ENCODE measurements around the gene SALL1.

SALL1 gene

GRCh38 chr16:51150888-51151320 is at the start of gene SALL1:
SALL1 (minus strand) TSS chr16:51151270; CDS start chr16:51151241, 29 bp downstream.
- no peak for DNase-seq

DNA sequence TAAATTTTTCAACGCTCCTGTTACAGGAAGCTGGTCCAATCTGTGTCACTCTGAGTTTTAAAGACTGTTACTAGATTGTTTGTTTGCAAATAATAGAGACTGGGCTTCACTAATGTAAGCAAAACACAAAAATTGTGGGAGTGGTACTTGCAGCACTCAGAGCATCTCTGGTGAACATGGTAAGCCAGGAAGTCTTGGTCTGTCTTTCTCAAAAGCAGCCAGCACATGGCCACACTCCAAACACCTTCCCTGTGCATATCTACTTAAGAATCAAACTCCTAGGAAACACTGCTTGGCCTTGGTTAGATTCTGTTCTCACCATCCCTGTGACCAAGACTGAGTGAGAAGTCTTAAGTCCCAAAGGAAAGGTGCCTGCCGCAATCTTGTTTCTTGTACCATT is 49.7 kb upstream of the SALL1 start:
- no peak for DNase-seq

GRCh38 chr16:51197953-51198748 is 47.1 kb upstream of the SALL1 start:
- no peak for DNase-seq

GRCh38 chr16:51193879-51194278 is 42.8 kb upstream of the SALL1 start:
- DNase-seq: no peak

GRCh38 chr16:51184702-51185433 is 33.8 kb upstream of the SALL1 start:
- DNase-seq: no peak

GRCh38 chr16:51181503-51181811 is 30.4 kb upstream of the SALL1 start:
- DNase-seq: no peak

DNA sequence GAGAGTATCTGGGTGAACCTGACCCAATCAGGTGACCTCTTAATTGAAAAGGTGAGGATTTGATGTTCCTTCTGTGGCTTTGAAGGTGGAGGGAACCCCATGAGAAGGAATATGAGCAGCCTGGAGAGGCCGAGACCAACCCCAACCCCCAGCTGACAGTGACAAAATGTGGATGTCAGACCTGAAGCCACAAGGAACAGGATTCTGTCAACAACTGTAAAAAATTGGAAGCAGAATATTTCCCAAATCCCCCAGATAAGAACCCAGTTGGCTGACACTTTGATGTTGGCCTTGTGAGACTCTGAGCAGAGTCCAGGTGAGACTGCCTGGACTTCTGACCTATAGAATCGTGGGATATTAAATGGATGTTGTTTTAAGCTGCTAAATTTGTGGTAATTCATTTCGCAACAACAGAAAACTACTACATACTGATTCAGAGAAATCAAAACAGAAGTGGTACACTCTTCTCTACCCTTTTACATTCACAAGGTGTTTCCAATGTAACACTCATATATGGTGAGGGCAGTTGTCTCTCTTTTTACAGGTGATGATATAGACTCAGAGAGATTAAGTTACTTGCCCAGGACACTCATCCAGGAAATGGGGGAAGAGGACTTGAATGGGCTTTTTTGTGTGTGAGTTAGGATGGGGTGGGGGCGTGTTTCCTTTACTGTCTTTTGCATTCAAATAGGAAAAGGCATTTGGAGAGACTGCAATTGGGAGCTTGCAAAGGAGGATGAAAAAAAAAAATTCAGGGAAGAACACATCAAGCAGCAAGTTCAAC is 29.8 kb upstream of the SALL1 start:
- no peak for DNase-seq

DNA sequence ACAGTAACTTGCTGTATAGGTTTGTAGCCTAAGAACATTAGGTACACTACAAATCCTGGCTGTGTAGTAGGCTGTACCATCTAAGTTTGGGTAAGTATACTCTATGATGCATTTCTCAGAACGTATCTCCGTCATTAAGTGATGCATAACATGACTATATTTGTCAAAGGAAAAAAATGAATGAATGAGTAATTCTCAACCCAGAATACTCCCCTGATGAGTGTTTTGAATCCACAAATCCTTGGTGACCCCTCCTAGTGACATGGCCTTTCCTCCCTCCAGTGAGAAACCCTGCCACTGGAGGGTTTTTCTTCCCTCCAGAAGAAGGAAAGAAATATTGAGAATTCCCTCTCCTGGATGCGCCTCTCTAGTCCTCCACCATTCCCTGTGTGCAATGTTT is 24.0 kb upstream of the SALL1 start:
- no peak for DNase-seq

- no peak for DNase-seq
Observed at GRCh38 chr16:51172368-51172767, 21.3 kb upstream of the SALL1 start.

GRCh38 chr16:51168755-51169154 is 17.7 kb upstream of the SALL1 start:
- no peak for DNase-seq

GRCh38 chr16:51167170-51167895 is 16.3 kb upstream of the SALL1 start:
- DNase-seq: no peak

- no peak for DNase-seq
Observed at GRCh38 chr16:51166541-51166940, 15.5 kb upstream of the SALL1 start.

GRCh38 chr16:51166091-51166490 is 15.0 kb upstream of the SALL1 start:
- DNase-seq: no peak

DNA sequence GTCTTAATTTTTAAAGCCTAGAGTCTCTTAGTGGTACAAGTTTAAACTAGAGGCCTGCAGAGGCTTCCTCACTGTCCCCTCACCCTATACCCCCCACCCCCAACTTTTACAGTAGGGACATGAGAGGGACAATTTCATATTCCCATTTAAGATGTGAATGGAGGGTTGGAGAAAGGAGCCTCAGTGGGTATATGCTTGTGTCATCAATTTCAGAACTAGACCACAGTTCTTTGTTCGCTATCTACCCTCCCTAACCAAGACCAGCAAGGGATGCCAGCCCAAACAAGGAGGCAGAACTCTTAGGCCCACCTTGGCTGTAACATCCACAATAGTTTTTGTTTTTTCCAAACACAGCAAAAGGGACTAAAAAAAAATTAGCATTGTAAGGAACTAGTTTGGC is 14.0 kb upstream of the SALL1 start:
- no peak for DNase-seq

DNA sequence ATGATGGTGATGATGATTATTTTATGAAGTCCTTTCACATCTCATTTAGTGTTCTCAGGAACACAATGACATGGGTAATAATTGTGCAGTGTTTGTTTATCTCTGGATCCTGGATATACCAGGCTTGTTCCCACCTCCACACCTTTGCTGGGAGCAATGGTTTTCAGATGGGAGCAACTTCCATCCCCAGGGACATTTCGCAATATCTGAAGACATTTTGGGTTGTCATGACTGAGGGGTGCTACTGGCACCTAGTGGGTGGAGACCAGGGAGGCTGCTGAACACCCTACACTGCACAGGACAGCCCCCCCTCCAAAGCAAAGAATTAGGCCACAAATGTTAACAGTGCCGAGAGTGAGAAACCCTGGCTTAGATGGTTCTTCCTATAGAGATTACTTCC is 13.5 kb upstream of the SALL1 start:
- no peak for DNase-seq

GRCh38 chr16:51163894-51164566 is 13.0 kb upstream of the SALL1 start:
- DNase-seq: no peak

DNA sequence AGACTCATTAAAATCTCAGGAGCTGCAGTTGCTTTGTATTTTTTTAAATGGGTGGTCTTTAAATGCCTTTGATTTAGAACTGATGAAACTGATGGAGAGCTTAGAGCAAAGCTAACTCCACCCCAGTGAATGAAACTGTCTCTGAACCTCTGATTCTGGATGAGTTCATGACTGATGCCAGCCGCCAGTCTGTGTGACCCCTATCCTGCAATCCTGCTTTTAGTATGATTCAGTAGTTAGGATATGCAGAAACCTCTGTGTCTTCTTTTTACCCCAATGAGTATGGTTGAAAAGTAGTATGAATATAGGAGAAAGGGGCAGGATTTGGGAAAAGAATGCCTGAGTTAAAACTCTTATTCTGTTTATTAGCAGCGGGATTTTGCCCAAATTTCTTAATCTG is 12.3 kb upstream of the SALL1 start:
- DNase-seq: no peak

GRCh38 chr16:51161440-51162195 is 10.5 kb upstream of the SALL1 start:
- no peak for DNase-seq

- no peak for DNase-seq
Observed at GRCh38 chr16:51159865-51160264, 8.8 kb upstream of the SALL1 start.

GRCh38 chr16:51159296-51159695 is 8.2 kb upstream of the SALL1 start:
- DNase-seq: no peak

- no peak for DNase-seq
Observed at GRCh38 chr16:51157698-51158097, 6.6 kb upstream of the SALL1 start.

DNA sequence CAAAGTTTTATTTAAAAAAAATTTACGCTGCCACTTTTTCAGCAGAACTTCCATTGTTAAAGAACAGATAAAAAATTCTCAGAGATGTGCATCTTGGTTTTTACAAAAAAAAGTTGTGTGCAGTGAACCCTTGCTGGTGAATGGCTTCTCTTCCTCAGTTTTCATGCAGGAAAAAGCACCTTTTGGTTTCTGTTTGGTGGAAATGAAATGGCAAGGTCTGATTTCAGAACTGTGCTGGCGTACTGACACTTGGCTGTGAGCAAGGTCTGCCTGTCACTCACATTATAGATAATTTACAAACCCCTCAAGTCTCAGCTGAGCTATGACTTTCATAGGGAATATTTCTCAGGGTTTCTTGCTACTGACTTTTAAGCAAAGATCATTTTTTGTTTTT is 5.7 kb upstream of the SALL1 start:
- DNase-seq: no peak
